IPS-18c (cell line): Measurements from ENCODE around the gene SLC22A5.

ENCODE experiments used
- H3K4me3 ChIP-seq: 2 replicates; pipeline ENCODE4 v1.7.0; 2013; ENCODE audit warnings: low read depth, mild to moderate bottlenecking, low read length, moderate library complexity; ENCODE audit not compliant: insufficient read depth
- H3K9me3 ChIP-seq: one replicate; pipeline ENCODE4 v1.6.1; 2013; ENCODE audit warnings: mild to moderate bottlenecking, low read length, moderate library complexity; ENCODE audit not compliant: control insufficient read depth, insufficient read depth

SLC22A5 gene

DNA sequence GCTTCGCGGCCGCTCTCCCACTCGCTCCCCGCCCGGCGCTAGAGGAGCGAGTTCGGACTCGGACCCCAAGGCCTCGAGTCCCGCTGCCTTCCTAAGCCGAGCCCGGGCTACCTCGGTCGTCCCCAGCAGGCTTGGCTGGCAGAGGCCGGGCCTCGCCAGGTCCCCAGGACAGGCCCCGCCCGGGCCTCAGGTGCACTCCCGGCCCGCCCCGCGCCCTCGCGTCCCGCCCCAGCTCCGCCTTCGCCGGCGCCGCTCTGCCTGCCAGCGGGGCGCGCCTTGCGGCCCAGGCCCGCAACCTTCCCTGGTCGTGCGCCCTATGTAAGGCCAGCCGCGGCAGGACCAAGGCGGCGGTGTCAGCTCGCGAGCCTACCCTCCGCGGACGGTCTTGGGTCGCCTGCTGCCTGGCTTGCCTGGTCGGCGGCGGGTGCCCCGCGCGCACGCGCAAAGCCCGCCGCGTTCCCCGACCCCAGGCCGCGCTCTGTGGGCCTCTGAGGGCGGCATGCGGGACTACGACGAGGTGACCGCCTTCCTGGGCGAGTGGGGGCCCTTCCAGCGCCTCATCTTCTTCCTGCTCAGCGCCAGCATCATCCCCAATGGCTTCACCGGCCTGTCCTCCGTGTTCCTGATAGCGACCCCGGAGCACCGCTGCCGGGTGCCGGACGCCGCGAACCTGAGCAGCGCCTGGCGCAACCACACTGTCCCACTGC is at the start of gene SLC22A5:
Gene SLC22A5 (plus strand): TSS at position 237 of the 707 bp plus-strand sequence. CDS start 263 bp downstream, at position 500.
- no peaks in the 10 kb centered on the region for H3K9me3 ChIP-seq
- peak within 1 kb of the TSS; percentile 71 for H3K4me3 ChIP-seq

DNA sequence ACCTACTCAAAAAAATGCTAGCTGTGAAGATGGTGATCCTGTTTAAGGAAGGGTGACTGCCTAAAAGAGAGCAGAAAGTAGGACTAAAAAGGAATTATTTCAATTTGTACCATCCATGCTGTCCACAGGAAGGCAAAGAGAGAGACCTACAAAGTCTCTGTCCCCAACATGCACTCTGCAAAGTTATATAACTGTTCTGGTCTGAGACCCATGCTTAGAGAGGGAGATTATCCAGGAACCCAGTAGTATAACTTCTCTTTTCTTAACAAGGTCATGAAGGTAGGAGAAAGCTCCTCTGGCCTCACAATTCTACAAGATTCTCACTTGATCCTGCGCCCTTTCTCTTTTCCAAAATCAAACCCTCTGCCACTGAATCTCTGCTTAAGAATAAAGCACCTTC is 49.5 kb upstream of the SLC22A5 start:
- Histone ChIP-seq H3K4me3 (no peak overlapping the region), H3K9me3 (peaks cover 5% of the 10 kb centered on the region)

DNA sequence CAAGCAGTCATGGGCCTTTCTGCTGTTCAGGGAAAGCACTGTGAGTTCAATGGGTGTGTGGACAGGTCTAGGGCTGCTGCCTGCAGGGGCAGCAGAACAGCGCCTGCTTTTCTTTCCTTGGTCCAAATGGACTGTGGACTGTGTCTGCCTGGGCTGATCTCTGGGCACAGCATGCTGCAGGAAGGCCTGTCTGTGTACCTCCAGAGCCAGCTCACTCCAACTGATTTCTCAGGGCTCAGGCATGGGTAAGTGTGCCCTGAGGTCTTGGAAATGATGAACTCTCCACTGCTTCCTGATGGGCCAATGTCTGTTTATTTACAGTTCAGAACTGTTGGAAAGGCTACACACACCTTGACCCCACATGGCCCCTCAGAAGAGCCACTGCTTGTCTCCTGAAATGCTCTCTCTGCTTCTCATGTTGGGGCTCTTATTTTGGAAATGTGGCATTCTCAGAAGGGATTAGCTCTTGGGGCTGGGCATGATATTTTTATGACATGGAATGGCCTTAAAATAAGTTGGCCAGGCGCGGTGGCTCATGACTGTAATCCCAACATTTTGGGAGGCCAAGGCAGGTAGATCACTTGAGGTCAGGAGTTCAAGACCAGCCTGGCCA is 48.3 kb upstream of the SLC22A5 start:
- no peak overlapping the region for H3K4me3 ChIP-seq
- H3K9me3 ChIP-seq, result peaks cover 5% of the 10 kb centered on the region

DNA sequence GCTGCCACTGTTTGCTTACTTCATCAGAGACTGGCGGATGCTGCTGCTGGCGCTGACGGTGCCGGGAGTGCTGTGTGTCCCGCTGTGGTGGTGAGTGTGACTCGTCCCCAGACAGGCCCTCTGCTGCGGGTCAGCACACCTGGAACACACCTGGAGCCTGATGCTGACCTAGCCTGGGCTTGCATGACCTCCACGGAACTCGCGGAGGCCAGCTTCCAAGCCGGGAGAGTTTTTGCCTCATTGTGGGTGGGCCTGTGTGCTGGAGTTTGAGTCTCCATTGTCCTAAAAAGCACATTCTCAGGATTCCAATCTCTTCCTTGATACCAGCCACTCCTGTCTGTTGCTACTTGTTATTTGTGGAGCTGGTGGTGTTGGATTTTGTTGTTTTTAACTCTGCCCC is 47.2 kb upstream of the SLC22A5 start:
- H3K9me3 ChIP-seq, result peaks cover 5% of the 10 kb centered on the region
- H3K4me3 ChIP-seq, result no peak overlapping the region

DNA sequence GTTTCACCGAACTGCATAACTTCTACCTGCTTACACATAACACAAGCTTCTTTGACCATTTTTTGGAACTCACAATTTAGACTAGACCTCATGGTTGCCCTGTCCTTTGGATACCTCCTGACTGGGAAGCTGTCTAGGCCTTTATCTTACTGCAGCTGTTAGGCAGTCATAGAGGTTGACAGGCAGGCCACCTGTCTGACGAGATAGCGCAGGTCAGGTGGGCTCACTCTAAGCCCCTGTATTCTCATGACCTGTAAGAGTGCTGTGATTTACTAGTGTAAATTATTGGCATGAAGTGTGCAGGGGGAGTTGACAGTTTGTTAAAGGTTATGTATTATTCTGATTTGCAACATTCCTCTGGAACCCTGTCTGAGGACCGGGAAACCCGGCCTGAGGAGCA is 46.3 kb upstream of the SLC22A5 start:
- H3K4me3 ChIP-seq, result no peak overlapping the region

DNA sequence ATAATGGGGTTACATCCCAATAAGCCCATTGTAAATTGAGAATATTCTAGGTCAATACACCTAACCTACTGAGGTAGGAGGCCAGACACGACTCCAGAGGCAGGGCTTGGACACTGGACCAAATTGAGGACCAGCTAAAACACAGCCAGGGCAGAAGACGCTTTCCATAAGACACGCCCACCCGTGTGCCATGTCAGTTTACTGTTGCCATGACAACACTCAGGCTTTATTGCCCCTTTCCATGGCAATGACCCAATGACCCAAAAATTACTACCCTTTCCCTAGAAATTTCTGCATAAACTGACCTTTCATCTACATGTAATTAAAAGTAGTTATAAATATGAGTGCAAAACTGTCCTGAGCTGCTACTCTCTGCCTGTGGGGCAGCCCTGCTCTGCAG is 43.8 kb upstream of the SLC22A5 start:
- Histone ChIP-seq H3K4me3 (no peak overlapping the region), H3K9me3 (peaks cover 2% of the 10 kb centered on the region)

More for the DNA sequence above, 46.3 kb upstream of the SLC22A5 start:
- peaks cover 4% of the 10 kb centered on the region for H3K9me3 ChIP-seq

DNA sequence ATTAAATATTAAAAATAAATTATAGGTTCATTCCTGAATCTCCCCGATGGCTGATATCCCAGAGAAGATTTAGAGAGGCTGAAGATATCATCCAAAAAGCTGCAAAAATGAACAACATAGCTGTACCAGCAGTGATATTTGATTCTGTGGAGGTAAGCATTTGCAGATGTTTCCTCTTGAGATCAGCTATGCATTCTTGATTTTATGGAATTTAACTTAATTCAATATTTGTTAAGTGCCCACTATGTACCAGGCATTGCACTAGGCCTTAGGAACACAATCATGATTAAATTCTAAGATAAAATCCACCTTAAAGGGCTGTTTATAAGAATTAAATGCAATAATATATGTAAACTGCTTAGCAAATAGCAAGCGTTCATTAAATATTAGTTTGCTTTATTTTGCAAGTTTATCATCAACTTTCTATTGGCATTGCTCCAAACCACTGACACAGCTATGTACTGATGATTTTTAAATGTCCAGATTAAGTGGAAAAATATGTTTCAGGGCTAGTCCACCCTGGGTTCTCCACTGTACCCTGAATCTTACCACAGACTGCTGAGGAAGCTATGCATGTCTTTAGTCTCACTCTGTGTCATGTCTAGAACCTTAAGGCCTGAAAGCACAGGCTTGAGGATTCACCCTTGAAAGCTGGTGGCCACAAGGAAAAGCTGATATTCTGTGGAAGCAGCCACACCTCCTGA is 42.1 kb upstream of the SLC22A5 start:
- Histone ChIP-seq H3K4me3 (no peak overlapping the region), H3K9me3 (no peaks in the 10 kb centered on the region)

DNA sequence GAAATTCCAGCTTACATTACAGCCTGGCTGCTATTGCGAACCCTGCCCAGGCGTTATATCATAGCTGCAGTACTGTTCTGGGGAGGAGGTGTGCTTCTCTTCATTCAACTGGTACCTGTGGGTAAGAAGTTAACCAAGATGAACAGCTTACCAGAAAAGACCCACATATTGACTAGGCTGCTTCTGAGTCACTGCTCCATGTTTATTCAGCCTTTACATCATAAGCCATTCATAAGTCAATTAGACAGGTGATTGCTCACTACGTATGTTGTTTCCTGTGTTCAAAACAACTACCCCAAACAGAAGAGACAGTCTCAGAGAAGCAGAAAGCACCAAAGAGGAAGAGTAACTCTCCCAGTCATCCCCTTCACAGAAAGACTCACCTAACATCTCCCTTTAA is 34.7 kb upstream of the SLC22A5 start:
- Histone ChIP-seq H3K9me3 (peaks cover 2% of the 10 kb centered on the region), H3K4me3 (no peak overlapping the region)

DNA sequence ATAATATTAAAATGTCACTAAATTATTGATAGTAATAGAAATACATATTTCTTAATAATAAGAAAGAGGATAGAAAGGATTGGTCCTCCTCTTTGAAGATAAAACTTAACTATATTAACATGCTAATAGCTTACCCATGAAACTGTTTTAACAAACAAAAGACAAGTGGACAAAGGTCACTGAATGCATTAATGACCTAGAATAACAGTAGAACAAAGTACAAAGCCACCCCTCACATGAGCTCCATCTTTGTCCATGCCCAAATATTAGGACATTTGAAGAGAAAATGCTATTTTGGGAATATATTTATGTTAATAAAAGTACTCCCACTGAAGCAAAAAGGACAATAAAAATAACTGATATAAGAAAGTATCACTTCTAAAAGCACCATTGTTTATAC is 34.1 kb upstream of the SLC22A5 start:
- H3K9me3 ChIP-seq, result peaks cover 2% of the 10 kb centered on the region
- H3K4me3 ChIP-seq, result no peak overlapping the region

DNA sequence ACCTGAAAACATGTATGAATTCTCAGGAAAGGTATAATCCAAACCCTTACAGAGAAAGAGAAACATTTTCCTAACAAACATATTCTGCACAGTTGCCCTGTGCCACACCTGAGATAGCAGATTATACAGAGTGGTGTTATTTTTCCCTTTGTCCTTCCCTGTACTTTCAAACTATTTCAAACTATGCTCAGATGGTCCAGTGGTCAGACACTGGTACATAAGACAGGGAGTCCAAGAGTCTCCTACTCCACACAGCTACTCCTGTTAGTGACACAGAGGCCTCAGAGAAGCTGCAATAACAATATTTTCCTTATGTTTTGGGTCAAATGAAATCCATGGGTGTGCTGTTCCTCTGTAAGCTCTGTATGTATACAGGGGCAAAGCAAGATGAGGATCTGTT is 30.0 kb upstream of the SLC22A5 start:
- H3K9me3 ChIP-seq, result peaks cover 2% of the 10 kb centered on the region
- H3K4me3 ChIP-seq, result no peak overlapping the region

DNA sequence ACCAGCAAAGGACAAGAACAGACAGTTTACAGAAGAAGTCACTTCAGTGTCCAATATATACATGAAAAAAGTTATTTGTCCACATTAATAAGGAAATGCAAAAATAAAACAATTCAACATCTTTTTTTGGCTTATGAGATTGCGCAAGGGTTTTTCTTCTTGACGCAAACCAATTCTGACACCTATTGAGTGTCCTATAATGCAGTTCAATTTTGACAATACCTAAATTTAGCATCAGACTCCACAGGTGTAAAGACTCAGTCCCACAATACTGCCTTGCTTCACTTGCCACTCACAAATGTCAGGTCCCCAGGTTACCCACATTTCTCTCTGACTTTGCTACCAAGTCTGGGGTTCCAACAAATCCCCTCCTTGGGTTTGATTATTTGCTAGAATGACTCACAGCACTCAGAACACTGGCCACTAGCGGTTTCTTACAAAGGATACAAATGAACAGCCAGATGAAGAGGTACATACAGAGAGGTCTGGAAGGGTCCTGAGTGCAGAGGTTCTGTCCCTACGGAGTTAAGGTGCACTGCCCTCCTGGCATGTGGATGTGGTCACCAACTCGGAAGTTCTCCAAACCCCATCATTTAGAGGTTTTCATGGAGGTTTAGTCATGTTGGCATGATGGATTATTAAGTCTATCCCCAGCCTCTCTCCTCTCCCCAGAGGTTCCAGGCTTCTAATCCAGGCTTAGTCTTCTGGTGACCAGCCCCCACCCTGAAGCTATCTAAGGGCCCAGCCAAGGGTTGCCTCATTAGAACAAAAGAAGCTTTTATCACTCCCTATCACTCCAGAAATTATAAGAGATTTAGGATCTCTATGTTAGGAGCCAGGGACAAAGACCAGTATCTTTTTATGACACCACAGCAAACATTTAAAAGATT is 27.0 kb upstream of the SLC22A5 start:
- Histone ChIP-seq H3K9me3 (peaks cover 3% of the 10 kb centered on the region), H3K4me3 (no peak overlapping the region)

DNA sequence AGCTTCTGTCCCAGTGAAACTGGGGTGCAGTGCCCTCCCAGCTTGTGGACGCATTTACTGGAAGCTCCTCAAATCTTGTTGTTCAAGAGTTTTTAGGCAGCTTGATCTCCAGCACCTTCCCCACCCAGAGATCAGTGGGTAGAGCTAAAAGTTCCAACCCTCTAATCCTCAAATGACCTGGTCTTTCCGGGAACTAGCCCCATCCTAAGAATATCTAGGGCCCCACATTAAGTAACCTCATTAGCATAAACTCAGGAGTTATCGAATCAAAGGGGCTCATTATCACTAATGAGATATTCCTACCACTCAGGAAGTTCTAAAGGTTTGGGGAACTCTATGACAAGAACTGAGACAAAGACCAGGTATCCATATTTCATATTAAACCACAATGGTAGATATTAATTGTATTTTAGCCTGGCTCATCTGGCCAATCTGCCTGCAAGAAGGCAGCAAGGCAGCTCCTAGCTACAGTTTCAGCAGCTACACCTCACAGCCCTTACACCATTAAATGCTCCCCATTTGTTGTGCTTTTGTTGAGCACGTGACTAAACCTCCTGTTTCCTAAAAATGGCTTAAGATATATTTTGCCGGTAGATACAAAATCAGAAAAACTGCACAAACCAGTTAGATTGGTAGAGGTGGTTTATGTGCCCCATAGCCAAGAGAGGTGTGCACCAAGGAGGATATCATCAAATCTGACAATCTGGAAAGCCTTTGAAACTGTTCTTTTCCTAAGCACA is 24.6 kb upstream of the SLC22A5 start:
- peaks cover 13% of the 10 kb centered on the region for H3K9me3 ChIP-seq

DNA sequence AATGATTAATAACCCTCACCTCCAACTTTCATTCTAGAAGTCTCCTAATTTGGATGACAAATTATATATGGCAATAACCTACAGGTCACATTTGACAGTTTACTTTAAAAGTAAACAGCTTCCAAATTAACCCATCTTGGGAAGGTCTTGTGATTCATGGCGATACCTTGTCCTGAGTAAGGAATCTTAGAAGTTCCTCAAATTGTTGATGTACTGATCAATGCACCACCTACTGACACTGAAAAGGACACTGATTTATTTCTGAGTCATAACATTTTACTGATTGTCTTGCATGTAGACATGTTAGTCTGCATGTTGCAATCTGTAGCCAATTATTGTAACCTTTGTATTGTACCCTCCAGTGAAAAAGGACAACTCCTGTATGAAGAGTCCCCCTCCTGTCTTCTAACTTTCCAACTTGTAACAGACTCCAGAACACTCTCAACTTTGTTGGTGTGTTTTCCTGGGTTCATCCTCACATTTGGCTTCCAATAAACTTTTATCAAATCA is 16.0 kb upstream of the SLC22A5 start:
- Histone ChIP-seq H3K4me3 (no peak overlapping the region), H3K9me3 (peaks cover 13% of the 10 kb centered on the region)

More for the DNA sequence above, 24.6 kb upstream of the SLC22A5 start:
- no peak overlapping the region for H3K4me3 ChIP-seq

DNA sequence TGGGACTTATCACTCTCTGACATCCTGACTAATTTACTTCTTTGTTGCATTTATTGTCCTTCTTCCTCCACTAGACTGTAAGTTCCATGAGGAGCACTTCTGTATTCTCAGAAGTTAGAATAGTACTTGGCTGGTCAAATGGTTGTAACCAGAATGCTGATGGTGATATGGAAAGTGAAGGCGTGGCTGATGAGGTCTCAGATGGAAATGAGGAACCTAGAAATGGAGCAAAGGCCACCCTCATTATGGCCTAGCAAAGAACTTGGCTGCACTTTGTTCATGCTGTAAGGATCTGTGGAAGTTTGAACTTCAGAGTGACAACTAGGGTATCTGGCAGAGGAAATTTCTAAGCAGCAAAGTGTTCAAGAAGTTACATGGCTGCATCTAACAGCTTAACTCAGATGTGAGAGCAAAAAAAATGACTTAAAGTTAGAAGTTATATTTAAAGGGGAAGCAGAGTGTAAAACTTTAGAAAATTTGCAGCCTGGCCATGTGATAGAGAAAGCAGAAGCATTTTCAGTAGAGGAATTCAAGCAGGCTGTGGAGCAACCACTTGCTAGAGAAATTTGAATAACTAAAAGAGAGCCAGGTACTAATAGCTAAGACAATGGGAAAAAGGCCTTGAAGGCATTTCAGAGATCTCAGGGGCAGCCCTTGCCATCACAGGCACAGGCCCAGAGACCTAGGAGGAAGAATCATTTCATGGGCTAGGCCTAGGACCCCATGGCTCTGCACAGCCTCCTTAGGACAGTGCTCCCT is 14.9 kb upstream of the SLC22A5 start:
- H3K9me3 ChIP-seq, result peaks cover 5% of the 10 kb centered on the region
- no peak overlapping the region for H3K4me3 ChIP-seq

DNA sequence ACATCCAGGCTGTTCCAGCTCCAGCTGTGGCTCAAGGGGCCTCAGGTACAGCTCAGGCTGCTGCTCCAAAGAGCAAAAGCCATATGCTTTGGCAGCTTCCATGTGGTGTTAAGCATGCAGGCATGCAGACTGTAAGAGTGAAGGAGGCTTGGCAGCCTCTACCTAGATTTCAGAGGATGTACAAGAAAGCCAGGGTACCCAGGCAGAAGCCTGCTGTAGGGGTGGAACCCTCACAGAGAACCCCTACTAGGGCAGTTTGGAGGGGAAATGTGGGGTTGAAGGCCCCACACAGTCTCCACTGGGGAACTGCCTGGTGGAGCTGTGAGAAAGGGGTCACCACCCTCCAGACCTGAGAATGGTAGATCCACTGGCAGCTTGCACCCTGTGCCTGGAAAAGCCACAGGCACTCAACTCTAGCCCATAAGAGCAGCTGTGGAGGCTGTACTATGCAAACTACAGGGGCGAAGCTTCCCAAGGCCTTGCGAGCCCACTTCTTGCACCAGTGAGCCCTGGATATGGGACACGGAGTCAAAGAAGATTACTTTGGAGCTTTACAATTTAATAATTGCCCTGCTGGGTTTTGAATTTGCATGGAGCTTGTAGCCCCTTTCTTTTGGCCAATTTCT is 14.3 kb upstream of the SLC22A5 start:
- Histone ChIP-seq H3K4me3 (no peak overlapping the region), H3K9me3 (peaks cover 2% of the 10 kb centered on the region)
